HEK293T (cell line): ENCODE measurements around the gene OSBPL2.

ENCODE experiments used
- CTCF ChIA-PET: fragments of 350-600 bp; formaldehyde crosslinking; extraction: SDS; loops from one replicate; lab custom pipeline; 2021; ENCODE audit warnings: antibody characterized with exemption, inconsistent platforms; lab: Yijun Ruan, JAX
- POLR2A ChIA-PET: fragments of 350-600 bp; formaldehyde crosslinking; extraction: SDS; loops from one replicate; lab custom pipeline; 2020; ENCODE audit warnings: antibody characterized with exemption, inconsistent platforms; lab: Yijun Ruan, JAX
- DNase-seq: peaks from one replicate; pipeline ENCODE4 v3.0.0; 2012; ENCODE audit warnings: mixed read lengths; ENCODE audit errors: extremely low spot score
- ARNT ChIP-seq: fragments of 450-650 bp; IDR thresholded peaks from 2 replicates; pipeline ENCODE4 v1.6.1; 2017; ENCODE audit warnings: mild to moderate bottlenecking
- BHLHE40 ChIP-seq: fragments of 450-650 bp; IDR thresholded peaks from 2 replicates; pipeline ENCODE4 v1.6.1; 2016; ENCODE audit warnings: mild to moderate bottlenecking, moderate library complexity, borderline replicate concordance
- CTBP1 ChIP-seq: fragments of 450-650 bp; IDR thresholded peaks from 2 replicates; pipeline ENCODE4 v1.6.1; 2016; ENCODE audit warnings: borderline replicate concordance
- ELF4 ChIP-seq: fragments of 450-650 bp; IDR thresholded peaks from 2 replicates; pipeline ENCODE4 v1.6.1; 2017; ENCODE audit warnings: antibody characterized with exemption
- FOXA1 ChIP-seq: fragments of 450-650 bp; IDR thresholded peaks from 2 replicates; pipeline ENCODE4 v1.6.1; 2016; ENCODE audit warnings: mild to moderate bottlenecking
- FOXK2 ChIP-seq: fragments of 450-650 bp; IDR thresholded peaks from 2 replicates; pipeline ENCODE4 v1.6.1; 2016; ENCODE audit warnings: mild to moderate bottlenecking
- FOXM1 ChIP-seq: fragments of 450-650 bp; IDR thresholded peaks from 2 replicates; pipeline ENCODE4 v1.6.1; 2017; ENCODE audit warnings: mild to moderate bottlenecking, borderline replicate concordance
- HDGF ChIP-seq: fragments of 450-650 bp; IDR thresholded peaks from 2 replicates; pipeline ENCODE4 v1.6.1; 2017; ENCODE audit warnings: antibody characterized with exemption, borderline replicate concordance
- L3MBTL2 ChIP-seq: fragments of 450-650 bp; conservative IDR thresholded peaks from 2 replicates; pipeline ENCODE4 v1.6.1; 2016; ENCODE audit warnings: mild to moderate bottlenecking
- LEF1 ChIP-seq: fragments of 450-650 bp; IDR thresholded peaks from 2 replicates; pipeline ENCODE4 v1.6.1; 2017; ENCODE audit warnings: mild to moderate bottlenecking, borderline replicate concordance
- NFRKB ChIP-seq: fragments of 450-650 bp; IDR thresholded peaks from 2 replicates; pipeline ENCODE4 v1.6.1; 2016; ENCODE audit warnings: mild to moderate bottlenecking, moderate library complexity
- SP1 ChIP-seq: fragments of 450-650 bp; IDR thresholded peaks from 2 replicates; pipeline ENCODE4 v1.6.1; 2017
- SUZ12 ChIP-seq: fragments of 450-650 bp; IDR thresholded peaks from 2 replicates; pipeline ENCODE4 v1.6.1; 2016; ENCODE audit warnings: mild to moderate bottlenecking
- TARDBP ChIP-seq: fragments of 450-650 bp; IDR thresholded peaks from 2 replicates; pipeline ENCODE4 v1.6.1; 2016
- ZNF384 ChIP-seq: fragments of 450-650 bp; IDR thresholded peaks from 2 replicates; pipeline ENCODE4 v1.6.1; 2016
- TF ChIP-seq, protein P1 (sequence below): fragments of 450-650 bp; IDR thresholded peaks from 2 replicates; pipeline ENCODE4 v1.6.1; 2016

Gene OSBPL2

DNA sequence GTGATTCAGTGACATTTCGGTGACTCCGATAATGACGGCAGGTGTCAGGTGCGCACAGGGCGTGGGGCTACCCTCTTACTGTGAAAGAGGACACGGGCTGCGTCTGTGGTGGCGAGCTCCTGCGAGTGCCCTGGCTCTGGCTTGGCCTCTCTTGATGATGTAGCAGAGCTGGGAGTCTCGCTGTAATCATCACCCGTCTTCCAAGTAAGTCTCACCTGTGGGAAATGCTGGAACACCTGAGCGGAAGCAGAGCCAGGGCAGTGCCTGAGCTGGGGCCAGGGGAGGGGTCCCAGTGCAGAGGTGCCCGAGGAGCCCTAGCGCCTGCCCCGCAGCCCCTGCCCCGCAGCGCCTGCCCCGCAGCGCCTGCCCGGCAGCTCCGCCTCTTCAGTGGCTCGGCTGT is 4.8 kb downstream of the OSBPL2 start:
- CTCF ChIA-PET: no interaction called here
- POLR2A ChIA-PET: no interaction called here
- TF ChIP-seq ARNT (no peak), TARDBP (no peak), BHLHE40 (no peak), FOXK2 (no peak), ZNF384 (no peak), CTBP1 (no peak), NFRKB (no peak), L3MBTL2 (no peak), LEF1 (no peak), SUZ12 (no peak), FOXM1 (no peak), FOXA1 (no peak)
- TF ChIP-seq, protein P1, sequence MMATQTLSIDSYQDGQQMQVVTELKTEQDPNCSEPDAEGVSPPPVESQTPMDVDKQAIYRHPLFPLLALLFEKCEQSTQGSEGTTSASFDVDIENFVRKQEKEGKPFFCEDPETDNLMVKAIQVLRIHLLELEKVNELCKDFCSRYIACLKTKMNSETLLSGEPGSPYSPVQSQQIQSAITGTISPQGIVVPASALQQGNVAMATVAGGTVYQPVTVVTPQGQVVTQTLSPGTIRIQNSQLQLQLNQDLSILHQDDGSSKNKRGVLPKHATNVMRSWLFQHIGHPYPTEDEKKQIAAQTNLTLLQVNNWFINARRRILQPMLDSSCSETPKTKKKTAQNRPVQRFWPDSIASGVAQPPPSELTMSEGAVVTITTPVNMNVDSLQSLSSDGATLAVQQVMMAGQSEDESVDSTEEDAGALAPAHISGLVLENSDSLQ: no peak
- DNase-seq: no peak

DNA sequence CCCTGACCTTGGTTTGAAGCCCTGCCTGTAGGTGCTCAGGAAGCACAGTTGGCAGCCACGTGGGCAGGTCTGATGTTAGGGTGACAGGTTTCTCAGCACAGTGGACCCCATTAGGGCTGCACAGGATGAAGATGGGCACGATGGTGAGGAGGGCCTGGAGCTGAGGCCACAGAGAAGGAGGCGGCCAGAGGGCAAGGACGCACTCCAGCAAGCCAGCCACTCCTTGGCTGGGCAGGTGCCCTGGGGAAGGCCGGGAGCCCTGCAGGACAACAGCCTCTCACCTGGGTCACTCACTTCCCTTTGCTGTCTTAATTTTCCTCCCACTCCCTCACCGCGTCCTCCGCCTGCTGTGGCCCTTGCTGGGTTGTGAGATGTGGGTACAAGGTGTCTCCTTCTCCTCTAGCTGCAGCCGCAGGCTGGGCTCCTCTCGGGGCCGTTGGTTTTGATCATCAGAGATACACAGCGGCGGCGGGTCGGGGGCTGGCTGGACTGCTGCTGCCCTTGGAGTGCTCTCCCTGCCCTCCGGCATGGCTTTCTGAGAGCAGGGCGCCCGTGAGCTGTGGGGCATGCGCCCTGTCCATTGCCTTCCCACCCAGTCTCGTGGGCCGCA is 5.7 kb downstream of the OSBPL2 start:
- DNase-seq: no peak
- ChIA-PET POLR2A (no interaction called here), CTCF (no interaction called here)
- TF ChIP-seq FOXM1 (no peak), TARDBP (no peak), CTBP1 (no peak), LEF1 (no peak), SUZ12 (no peak), FOXK2 (no peak), ZNF384 (no peak), L3MBTL2 (no peak), BHLHE40 (no peak), FOXA1 (no peak), HDGF (no peak), SP1 (no peak), NFRKB (no peak), ARNT (no peak)

DNA sequence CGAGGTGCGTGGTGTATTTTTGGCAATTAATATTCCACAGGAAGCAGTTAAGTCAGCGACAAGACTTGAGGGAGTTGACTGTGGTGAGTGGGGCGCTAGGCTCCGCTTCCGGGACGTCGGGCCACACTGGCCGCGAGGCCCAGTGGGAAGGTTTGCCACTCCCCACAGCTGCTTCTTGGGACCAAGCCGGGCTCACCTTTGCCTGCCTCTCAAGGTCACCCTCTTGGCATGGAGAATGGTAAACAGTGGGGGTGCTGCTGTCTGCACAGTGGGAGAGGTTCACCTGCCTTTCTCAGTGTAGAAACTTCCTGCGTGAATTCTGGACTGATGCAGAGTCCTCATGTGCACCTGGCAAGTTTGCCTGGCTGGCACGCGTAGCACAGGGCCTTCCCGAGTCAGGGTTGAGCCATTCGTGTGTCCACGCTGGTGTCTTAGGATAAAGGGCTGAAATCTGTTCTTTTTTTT is 6.4 kb downstream of the OSBPL2 start:
- ChIA-PET POLR2A (no interaction called here), CTCF (no interaction called here)
- no peak for DNase-seq
- TF ChIP-seq, protein P1: no peak
- no peak for TF ChIP-seq FOXM1
- TF ChIP-seq TARDBP: no peak
- no peak for TF ChIP-seq HDGF
- no peak for TF ChIP-seq SUZ12
- TF ChIP-seq BHLHE40: no peak
- no peak for TF ChIP-seq LEF1
- no peak for TF ChIP-seq SP1
- no peak for TF ChIP-seq ZNF384

DNA sequence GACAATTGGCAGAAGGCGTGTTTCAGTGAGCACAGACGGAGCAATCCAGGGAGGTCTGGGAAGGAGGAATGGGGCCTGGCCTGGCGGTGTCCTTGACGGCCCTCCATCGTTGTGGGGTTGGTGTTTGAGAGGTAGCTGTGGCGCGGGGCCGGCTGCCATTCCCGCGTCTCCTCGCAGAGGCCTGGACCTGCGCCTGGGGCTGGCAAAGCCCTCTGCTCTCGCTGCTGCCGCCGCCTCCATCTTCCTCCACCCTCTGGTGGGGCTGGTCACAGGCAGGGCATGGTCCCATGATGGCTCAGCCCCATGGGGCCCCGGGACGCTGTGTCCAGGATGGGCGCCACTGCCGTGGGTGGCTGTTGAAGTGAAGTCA is 7.6 kb downstream of the OSBPL2 start:
- ChIA-PET POLR2A (no interaction called here), CTCF (no interaction called here)
- no peak for DNase-seq
- TF ChIP-seq ELF4 (no peak), SP1 (no peak), FOXM1 (no peak), ZNF384 (no peak), SUZ12 (no peak), ARNT (no peak)
- TF ChIP-seq, protein P1: no peak

DNA sequence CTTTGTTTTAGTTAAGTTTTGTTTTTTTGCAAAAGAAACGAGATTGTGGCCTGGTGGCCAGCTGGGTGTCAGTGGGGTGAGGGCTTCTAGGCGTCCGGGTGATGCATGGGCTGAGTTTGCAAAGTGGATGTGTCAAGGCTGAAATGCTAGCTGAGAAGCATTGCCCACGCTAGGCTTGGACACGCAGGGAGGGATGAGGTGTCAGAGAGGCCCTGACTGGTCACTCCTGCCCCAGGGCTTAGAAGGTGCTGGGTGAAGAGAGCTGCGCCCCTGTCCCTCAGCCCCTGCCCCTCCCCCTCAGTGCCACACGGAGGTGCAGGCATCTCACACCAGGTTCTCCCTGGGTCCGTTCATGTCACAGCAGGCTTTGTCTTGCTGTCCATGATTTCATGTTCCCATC is 8.1 kb downstream of the OSBPL2 start:
- DNase-seq: no peak
- POLR2A ChIA-PET: no interaction called here
- TF ChIP-seq SUZ12 (no peak), ZNF384 (no peak), L3MBTL2 (no peak)
- TF ChIP-seq, protein P1: no peak
- CTCF ChIA-PET: no interaction called here

DNA sequence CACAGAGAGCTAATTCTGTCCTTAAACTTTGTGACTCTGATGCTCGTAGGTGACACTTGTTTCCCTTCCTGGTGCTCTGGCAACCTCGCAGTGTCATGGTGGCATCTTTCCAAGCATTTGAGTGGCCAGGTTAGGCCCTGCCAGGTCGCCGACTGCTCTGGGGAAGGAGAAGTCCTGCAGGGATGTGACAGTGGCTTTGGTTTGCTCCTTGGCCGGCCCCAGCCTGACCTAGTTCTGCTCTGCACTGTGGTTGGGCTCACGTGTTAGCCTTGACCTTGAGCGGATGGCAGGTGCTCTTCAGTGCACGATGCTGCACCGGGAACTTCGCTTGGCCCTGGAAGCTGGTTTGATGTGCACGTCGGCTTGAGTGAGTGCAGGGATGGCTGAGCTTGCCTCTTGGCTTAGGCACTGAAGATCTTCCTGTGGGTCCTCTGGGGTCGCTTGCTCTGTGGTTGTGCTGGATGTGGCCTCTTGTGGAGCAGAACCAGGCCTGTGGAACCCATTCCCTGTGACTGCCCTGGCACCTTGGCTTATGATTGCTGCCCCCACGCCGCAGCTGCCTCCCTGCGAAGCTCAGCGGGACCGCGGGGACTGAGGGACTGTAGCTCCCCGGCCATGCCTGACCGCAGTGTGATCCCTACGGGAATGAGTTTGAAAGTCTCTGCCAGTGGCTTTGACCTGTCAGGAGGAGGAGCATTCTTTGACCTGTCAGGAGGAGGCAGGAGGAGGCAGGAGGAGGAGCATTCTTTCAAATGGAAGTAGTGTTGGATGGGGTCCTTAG is 8.7 kb downstream of the OSBPL2 start:
- POLR2A ChIA-PET: no interaction called here
- TF ChIP-seq, protein P1: no peak
- no peak for TF ChIP-seq ZNF384
- no peak for TF ChIP-seq FOXA1
- TF ChIP-seq FOXM1: no peak
- TF ChIP-seq ARNT: no peak
- CTCF ChIA-PET: no interaction called here
- no peak for DNase-seq
